Measurements from ENCODE around the gene PLK4. TPM values are rescaled to one million over a fixed set of nuclear protein-coding genes. Genes with fewer than 3 reads are reported as not detected.

PLK4 gene
- total RNA-seq, 1 experiment from 2014 or later = 40.2 TPM

- Histone ChIP-seq H3K4me1 (ENCODE audit: insufficient read depth, low read length) (no peaks in the 10 kb centered on the region), H3K4me2 (ENCODE audit: insufficient read depth, insufficient read length, low read length) (no peak overlapping the region), H4K91ac (ENCODE audit: insufficient read length, low read depth, low read length) (no peak overlapping the region), H3K23ac (ENCODE audit: insufficient read length, low read depth, low read length) (no peak overlapping the region), H3K4ac (ENCODE audit: low read depth, low read length) (no peak overlapping the region), H2BK5ac (ENCODE audit: insufficient read length, low read length) (no peak overlapping the region), H3K79me2 (ENCODE audit: insufficient read depth, low read length) (no peaks in the 10 kb centered on the region), H3K14ac (ENCODE audit: insufficient read depth, low read length) (no peak overlapping the region), H3K9ac (ENCODE audit: extremely low read depth, insufficient read length, low read length) (no peak overlapping the region), H3K23me2 (ENCODE audit: insufficient read length, low read depth, low read length, poor library complexity, severe bottlenecking) (no peaks in the 10 kb centered on the region), H3T11ph (ENCODE audit: low read length) (no peak overlapping the region), H2BK120ac (ENCODE audit: low read depth, low read length, poor library complexity, severe bottlenecking) (no peak overlapping the region), H3K27me3 (ENCODE audit: insufficient read depth, low read length) (no peaks in the 10 kb centered on the region), H3K27ac (ENCODE audit: insufficient read length, low read depth, low read length) (no peak overlapping the region), H4K5ac (ENCODE audit: insufficient read length, low read depth, low read length) (no peak overlapping the region), H4K20me1 (ENCODE audit: control insufficient read depth, insufficient read depth, insufficient read length) (no peaks in the 10 kb centered on the region), H3K56ac (ENCODE audit: insufficient read length, low read depth, low read length) (no peak overlapping the region), H2BK20ac (ENCODE audit: low read depth, low read length, poor library complexity, severe bottlenecking) (no peak overlapping the region), H2BK15ac (ENCODE audit: low read depth, low read length) (no peak overlapping the region), H3K18ac (ENCODE audit: insufficient read length, low read depth, low read length) (no peak overlapping the region), H3K9me3 (ENCODE audit: control insufficient read depth, low read depth, low read length) (no peaks in the 10 kb centered on the region), H3K79me1 (ENCODE audit: insufficient read depth, low read depth, low read length, poor library complexity, severe bottlenecking) (no peaks in the 10 kb centered on the region), H2BK12ac (ENCODE audit: insufficient read length, low read depth, low read length) (no peak overlapping the region), H4K8ac (replicated peaks; ENCODE audit: insufficient read length, low read depth, low read length) (no peak overlapping the region), H2AFZ (ENCODE audit: low read length) (no peak overlapping the region), H2AK5ac (ENCODE audit: insufficient read length, low read length) (no peak overlapping the region)
- no peak for DNase-seq
- no peaks in the 10 kb centered on the region; a peak in 1 of 5 replicates for H3K9me3 Mint-ChIP-seq
- peaks cover 0 to 3% (median 0%) of the 10 kb centered on the region in 3 experiments; a peak in 4 of 7 replicates for H3K36me3 Mint-ChIP-seq (ENCODE audit: insufficient read depth in 1 of 3, low read depth in 3 of 3)
- H3K27me3 Mint-ChIP-seq (ENCODE audit: low read depth) = no peaks in the 10 kb centered on the region
- H3K4me3 Mint-ChIP-seq = no peak overlapping the region
- H3K4me1 Mint-ChIP-seq = no peaks in the 10 kb centered on the region; a peak in 1 of 4 replicates
- no peak for TF ChIP-seq CTCF (conservative IDR thresholded peaks at IDR 0.05)
- H3K27ac Mint-ChIP-seq = peak overlapping the region in 2 of 3 experiments; percentile 11 to 31; a peak in 1 of 7 replicates
These were observed 36.5 kb downstream of the PLK4 start for GRCh38 chr4:127917151-127917550.

Measured in H9 (cell line).